Measurements from ENCODE around the gene SLC39A10. TPM values are rescaled to one million over a fixed set of nuclear protein-coding genes. Genes with fewer than 3 reads are reported as not detected.

SLC39A10 gene
- total and polyA plus RNA-seq, 2 donors (not counting 3 experiments of a cell fraction or from before 2014, with no cell fraction given): 11.4 to 39.9 TPM

- FAIRE-seq: no peak
- Histone ChIP-seq H3K4me2 (ENCODE audit: insufficient read depth, low read length) (no peak overlapping the region), H3K9ac (replicated peaks; ENCODE audit: extremely low read depth, insufficient read depth, low read length) (no peak overlapping the region), H3K79me2 (ENCODE audit: control insufficient read depth, insufficient read depth, low read length) (no peaks in the 10 kb centered on the region), H3K9me1 (replicated peaks; ENCODE audit: control insufficient read depth, extremely low read depth, insufficient read depth, low read length) (no peaks in the 10 kb centered on the region), H3K4me3 (replicated peaks in 1 of 3; ENCODE audit: insufficient read depth in 1 of 3, low read depth in 1 of 3, low read length in 3 of 3) (no peak overlapping the region), H3K36me3 (ENCODE audit: control insufficient read depth in 2 of 2, extremely low read depth in 1 of 2, insufficient read depth in 2 of 2, low read length in 2 of 2) (no peaks in the 10 kb centered on the region), H3K27ac (ENCODE audit: insufficient read depth, low read depth, low read length) (no peak overlapping the region), H3K4me1 (ENCODE audit: control insufficient read depth, extremely low read depth, insufficient read depth, low read length) (no peaks in the 10 kb centered on the region), H3K9me3 (replicated peaks; ENCODE audit: control insufficient read depth, insufficient read depth, low read length) (no peaks in the 10 kb centered on the region), H4K20me1 (replicated peaks; ENCODE audit: control insufficient read depth, extremely low read depth, insufficient read depth, low read length) (no peaks in the 10 kb centered on the region), H2AFZ (ENCODE audit: low read depth, low read length) (no peak overlapping the region), H3K27me3 (ENCODE audit: control insufficient read depth in 2 of 2, insufficient read depth in 2 of 2, low read length in 2 of 2) (peaks cover 0 to 1% of the 10 kb centered on the region in 2 experiments)
- DNase-seq (ENCODE audit: low read depth, low spot score): no peak
- ChIA-PET CTCF (no interaction called here), POLR2A (no interaction called here)
- BruUV-seq (replicated peaks): no TSS peak
- TF ChIP-seq CTCF (IDR thresholded peaks at IDR 0.05; ENCODE audit: extremely low read depth in 1 of 2, insufficient read depth in 1 of 2, low read depth in 1 of 2, low read length in 2 of 2): no peak
- no peak for TF ChIP-seq POLR2A (IDR thresholded peaks at IDR 0.05; ENCODE audit: low read depth, low read length)
- no peak for TF ChIP-seq MAX (IDR thresholded peaks at IDR 0.05; ENCODE audit: insufficient read depth, insufficient read length)
- TF ChIP-seq JUN (IDR thresholded peaks at IDR 0.05; ENCODE audit: borderline replicate concordance, insufficient read depth, insufficient read length, low read depth): no peak
- TF ChIP-seq POLR2AphosphoS5 (IDR thresholded peaks at IDR 0.05; ENCODE audit: insufficient read depth, low read depth, low read length): no peak
- TF ChIP-seq GATA2 (IDR thresholded peaks at IDR 0.05; ENCODE audit: insufficient read depth, insufficient read length, low read depth, low read length): no peak
- TF ChIP-seq EZH2 (IDR thresholded peaks at IDR 0.05; ENCODE audit: borderline replicate concordance, low read depth, low read length, severe bottlenecking): no peak
- TF ChIP-seq FOS (IDR thresholded peaks at IDR 0.05; ENCODE audit: borderline replicate concordance, insufficient read depth, low read length): no peak
- TF ChIP-seq MYC (IDR thresholded peaks at IDR 0.05; ENCODE audit: low read depth, low read length): no peak
- intact Hi-C loops (cut with micrococcal nuclease) (no loop called here), dilution Hi-C loops (cut with MboI; ENCODE audit: extremely low pct_ligation_motif_present, low sequenced_read_pairs) (no loop called here)
Observed at GRCh38 chr2:195639238-195639858, 17.7 kb upstream of the SLC39A10 start.
